Prostate gland (tissue), 2 donors: Measurements from ENCODE around the gene FBXO3.

Source experiments
- CTCF ChIP-seq, 4 experiments: fragments of 200-600 bp in 2 of 4; fragments of 450-650 bp in 2 of 4; sonication (generic) in 2 of 4; IDR thresholded peaks; 1 replicate in 3 of 4; 2 replicates in 1 of 4; pipeline ENCODE4 v1.5.1; 2016 to 2019; ENCODE audit warnings: antibody characterized with exemption in 4 of 4, mild to moderate bottlenecking in 2 of 4, moderate library complexity in 2 of 4
- POLR2AphosphoS5 ChIP-seq: sonication (generic); formaldehyde crosslinking; IDR thresholded peaks from one replicate; pipeline ENCODE4 v1.6.1; 2017; ENCODE audit warnings: antibody characterized with exemption

GRCh38 chr11:33718440-33718839 lies 55.9 kb downstream of the FBXO3 start:
- TF ChIP-seq POLR2AphosphoS5 (no peak), CTCF (IDR thresholded peaks at IDR 0.05) (no peak)
